ENCODE data around the gene FRMPD3. TPM values are rescaled to one million over a fixed set of nuclear protein-coding genes. Genes with fewer than 3 reads are reported as not detected.

FRMPD3 gene
- total RNA-seq, 1 donor from 2014 or later = 0.04 TPM

DNA sequence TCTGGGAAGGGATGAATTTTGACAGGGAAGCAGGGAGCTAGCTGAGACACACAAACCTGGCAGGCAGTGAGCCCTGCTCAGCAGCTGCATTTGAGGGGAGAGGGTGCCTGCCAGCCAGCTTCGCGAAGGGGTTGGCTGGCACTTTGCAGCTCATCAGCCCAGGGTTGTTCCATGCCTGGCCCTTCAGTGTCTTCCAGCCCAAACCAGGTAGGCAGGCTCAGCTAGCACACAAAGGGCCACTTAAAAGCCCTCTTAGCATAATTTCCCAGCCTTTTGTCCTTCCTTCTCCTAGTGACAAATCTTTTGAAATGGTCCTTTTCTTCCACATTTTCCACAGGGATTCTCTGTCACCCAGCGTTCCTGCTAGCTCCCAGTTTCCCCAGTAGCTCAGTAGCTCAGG, 4.3 kb upstream of the FRMPD3 start:
- H3K4me1 ChIP-seq = peaks cover 4% of the 10 kb centered on the region
- Mint-ChIP-seq H3K4me3 (no peak overlapping the region), H3K27me3 (ENCODE audit: insufficient read depth, low read depth) (peaks cover 3% of the 10 kb centered on the region), H3K27ac (no peak overlapping the region), H3K4me1 (peaks cover 29% of the 10 kb centered on the region), H3K36me3 (no peaks in the 10 kb centered on the region), H3K9me3 (no peaks in the 10 kb centered on the region)
- H3K4me2 ChIP-seq = no peak overlapping the region
- DNase-seq (ENCODE audit: low spot score) = peak; percentile 18
- H3K9me3 ChIP-seq (ENCODE audit: low read depth) = no peaks in the 10 kb centered on the region
- no peak overlapping the region for H3K9ac ChIP-seq
- no peaks in the 10 kb centered on the region for H3K79me2 ChIP-seq (ENCODE audit: low read depth)
- H3F3A ChIP-seq (ENCODE audit: low read depth) = no peaks in the 10 kb centered on the region
- no peak overlapping the region for H3K4me3 ChIP-seq
- no peaks in the 10 kb centered on the region for H3K36me3 ChIP-seq
- no peak overlapping the region for H2AFZ ChIP-seq (replicated peaks)
- H4K20me1 ChIP-seq (ENCODE audit: low read depth) = no peaks in the 10 kb centered on the region
- no peak for TF ChIP-seq EZH2 (IDR thresholded peaks at IDR 0.05)
- TF ChIP-seq, protein P1, sequence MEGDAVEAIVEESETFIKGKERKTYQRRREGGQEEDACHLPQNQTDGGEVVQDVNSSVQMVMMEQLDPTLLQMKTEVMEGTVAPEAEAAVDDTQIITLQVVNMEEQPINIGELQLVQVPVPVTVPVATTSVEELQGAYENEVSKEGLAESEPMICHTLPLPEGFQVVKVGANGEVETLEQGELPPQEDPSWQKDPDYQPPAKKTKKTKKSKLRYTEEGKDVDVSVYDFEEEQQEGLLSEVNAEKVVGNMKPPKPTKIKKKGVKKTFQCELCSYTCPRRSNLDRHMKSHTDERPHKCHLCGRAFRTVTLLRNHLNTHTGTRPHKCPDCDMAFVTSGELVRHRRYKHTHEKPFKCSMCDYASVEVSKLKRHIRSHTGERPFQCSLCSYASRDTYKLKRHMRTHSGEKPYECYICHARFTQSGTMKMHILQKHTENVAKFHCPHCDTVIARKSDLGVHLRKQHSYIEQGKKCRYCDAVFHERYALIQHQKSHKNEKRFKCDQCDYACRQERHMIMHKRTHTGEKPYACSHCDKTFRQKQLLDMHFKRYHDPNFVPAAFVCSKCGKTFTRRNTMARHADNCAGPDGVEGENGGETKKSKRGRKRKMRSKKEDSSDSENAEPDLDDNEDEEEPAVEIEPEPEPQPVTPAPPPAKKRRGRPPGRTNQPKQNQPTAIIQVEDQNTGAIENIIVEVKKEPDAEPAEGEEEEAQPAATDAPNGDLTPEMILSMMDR (IDR thresholded peaks at IDR 0.05) = no peak
- no peak for TF ChIP-seq EZH2phosphoT487 (IDR thresholded peaks at IDR 0.05)
- peaks cover 41% of the 10 kb centered on the region for H3K27me3 ChIP-seq
- no peak overlapping the region for H3K27ac ChIP-seq

DNA sequence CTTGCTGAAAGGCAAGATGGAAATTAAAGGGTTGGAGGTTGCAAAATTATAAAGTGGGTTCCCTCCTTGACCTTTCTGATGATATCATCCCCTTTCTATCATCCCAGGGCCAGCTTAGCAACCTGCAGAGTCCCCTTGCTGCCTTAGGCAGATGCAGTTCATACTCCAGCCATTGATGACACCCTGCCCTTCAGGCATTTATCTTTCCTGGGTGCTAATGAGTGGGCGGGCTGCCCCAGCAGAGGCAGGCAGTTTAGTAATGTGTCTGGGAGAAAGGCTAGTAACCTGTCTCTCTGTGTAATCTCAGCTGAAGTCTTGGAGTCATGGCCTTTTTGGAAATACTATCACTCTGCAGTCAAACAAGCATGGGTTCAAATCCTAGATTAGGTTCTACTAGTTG, 3.8 kb upstream of the FRMPD3 start:
- Mint-ChIP-seq H3K4me3 (no peak overlapping the region), H3K9me3 (peaks cover 3% of the 10 kb centered on the region), H3K27ac (no peak overlapping the region), H3K36me3 (peaks cover 2% of the 10 kb centered on the region), H3K27me3 (ENCODE audit: insufficient read depth, low read depth) (peaks cover 6% of the 10 kb centered on the region), H3K4me1 (peaks cover 32% of the 10 kb centered on the region)
- Histone ChIP-seq H3K27me3 (peaks cover 46% of the 10 kb centered on the region), H4K20me1 (ENCODE audit: low read depth) (no peaks in the 10 kb centered on the region), H2AFZ (replicated peaks) (no peak overlapping the region), H3K4me3 (no peak overlapping the region), H3K36me3 (no peaks in the 10 kb centered on the region), H3K9ac (no peak overlapping the region), H3F3A (ENCODE audit: low read depth) (no peaks in the 10 kb centered on the region), H3K4me1 (peaks cover 4% of the 10 kb centered on the region), H3K9me3 (ENCODE audit: low read depth) (no peaks in the 10 kb centered on the region), H3K27ac (no peak overlapping the region), H3K79me2 (ENCODE audit: low read depth) (no peaks in the 10 kb centered on the region), H3K4me2 (no peak overlapping the region)
- TF ChIP-seq, protein P1 (IDR thresholded peaks at IDR 0.05) = no peak
- TF ChIP-seq EZH2phosphoT487 (IDR thresholded peaks at IDR 0.05) (no peak), EZH2 (IDR thresholded peaks at IDR 0.05) (no peak)
- DNase-seq (ENCODE audit: low spot score) = no peak

GRCh38 chrX:107447642-107448041, 1.8 kb upstream of the FRMPD3 start:
- Mint-ChIP-seq H3K9me3 (peaks cover 3% of the 10 kb centered on the region), H3K27ac (no peak overlapping the region), H3K4me1 (peaks cover 37% of the 10 kb centered on the region)

More at GRCh38 chrX:107447642-107448041, 1.8 kb upstream of the FRMPD3 start:
- Histone ChIP-seq H3K36me3 (no peaks in the 10 kb centered on the region), H3K9ac (no peak overlapping the region), H3K27me3 (peaks cover 66% of the 10 kb centered on the region), H3K27ac (no peak overlapping the region), H3F3A (ENCODE audit: low read depth) (no peaks in the 10 kb centered on the region), H3K79me2 (ENCODE audit: low read depth) (no peaks in the 10 kb centered on the region), H3K4me2 (no peak overlapping the region), H3K4me3 (no peak overlapping the region), H3K9me3 (ENCODE audit: low read depth) (no peaks in the 10 kb centered on the region), H3K4me1 (peaks cover 4% of the 10 kb centered on the region), H4K20me1 (ENCODE audit: low read depth) (no peaks in the 10 kb centered on the region), H2AFZ (replicated peaks) (no peak overlapping the region)
- Mint-ChIP-seq H3K36me3 (peaks cover 2% of the 10 kb centered on the region), H3K4me3 (peak overlapping the region; percentile 94), H3K27me3 (ENCODE audit: insufficient read depth, low read depth) (peaks cover 14% of the 10 kb centered on the region)
- DNase-seq (ENCODE audit: low spot score) = no peak
- no peak for TF ChIP-seq EZH2phosphoT487 (IDR thresholded peaks at IDR 0.05)
- TF ChIP-seq, protein P1 (IDR thresholded peaks at IDR 0.05) = no peak
- no peak for TF ChIP-seq EZH2 (IDR thresholded peaks at IDR 0.05)
